ENCODE data around the gene CC2D2A. TPM values are rescaled to one million over a fixed set of nuclear protein-coding genes. Genes with fewer than 3 reads are reported as not detected.

The CC2D2A gene
- total RNA-seq, 1 donor from 2014 or later: 33.1 TPM

GRCh38 chr4:15482842-15483241, 13.2 kb downstream of the CC2D2A start:
- no peaks in the 10 kb centered on the region for H3K36me3 ChIP-seq
- peaks cover 18% of the 10 kb centered on the region for H3K4me1 ChIP-seq
- TF ChIP-seq POLR2AphosphoS5 (IDR thresholded peaks at IDR 0.05; ENCODE audit: insufficient read depth in 1 of 2, low read depth in 1 of 2) (no peak), POLR2A (IDR thresholded peaks at IDR 0.05) (no peak)
- TF ChIP-seq, protein P1, sequence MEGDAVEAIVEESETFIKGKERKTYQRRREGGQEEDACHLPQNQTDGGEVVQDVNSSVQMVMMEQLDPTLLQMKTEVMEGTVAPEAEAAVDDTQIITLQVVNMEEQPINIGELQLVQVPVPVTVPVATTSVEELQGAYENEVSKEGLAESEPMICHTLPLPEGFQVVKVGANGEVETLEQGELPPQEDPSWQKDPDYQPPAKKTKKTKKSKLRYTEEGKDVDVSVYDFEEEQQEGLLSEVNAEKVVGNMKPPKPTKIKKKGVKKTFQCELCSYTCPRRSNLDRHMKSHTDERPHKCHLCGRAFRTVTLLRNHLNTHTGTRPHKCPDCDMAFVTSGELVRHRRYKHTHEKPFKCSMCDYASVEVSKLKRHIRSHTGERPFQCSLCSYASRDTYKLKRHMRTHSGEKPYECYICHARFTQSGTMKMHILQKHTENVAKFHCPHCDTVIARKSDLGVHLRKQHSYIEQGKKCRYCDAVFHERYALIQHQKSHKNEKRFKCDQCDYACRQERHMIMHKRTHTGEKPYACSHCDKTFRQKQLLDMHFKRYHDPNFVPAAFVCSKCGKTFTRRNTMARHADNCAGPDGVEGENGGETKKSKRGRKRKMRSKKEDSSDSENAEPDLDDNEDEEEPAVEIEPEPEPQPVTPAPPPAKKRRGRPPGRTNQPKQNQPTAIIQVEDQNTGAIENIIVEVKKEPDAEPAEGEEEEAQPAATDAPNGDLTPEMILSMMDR (IDR thresholded peaks at IDR 0.05): no peak
- no peak overlapping the region for H3K4me3 ChIP-seq
- intact Hi-C loops (cut with DNase I): no loop called here
- no peak for DNase-seq (ENCODE audit: extremely low spot score in 2 of 2)
- no peaks in the 10 kb centered on the region for H3K27me3 ChIP-seq
- peak overlapping the region; percentile 53 for H3K27ac ChIP-seq
- no peaks in the 10 kb centered on the region for H3K9me3 ChIP-seq

DNA sequence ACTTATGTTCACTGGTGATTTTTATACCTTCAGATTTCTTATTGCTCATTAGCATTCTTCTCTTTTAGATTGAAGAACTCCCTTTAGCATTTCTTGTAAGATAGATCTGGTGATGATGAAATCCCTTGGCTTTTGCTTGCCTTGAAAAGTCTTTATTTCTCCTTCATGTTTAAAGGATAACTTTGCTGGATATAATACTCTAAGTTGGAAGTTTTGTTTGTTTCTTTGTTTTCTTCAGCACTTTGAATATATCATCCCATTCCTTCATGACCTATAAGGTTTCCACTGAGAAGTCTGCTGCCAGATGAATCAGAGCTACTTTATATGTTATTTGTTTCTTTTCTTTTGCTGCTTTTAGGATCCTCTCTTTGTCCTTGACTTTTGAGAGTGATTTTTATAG, 18.5 kb downstream of the CC2D2A start:
- H3K27ac ChIP-seq: peak overlapping the region; percentile 78
- H3K36me3 ChIP-seq: no peaks in the 10 kb centered on the region
- intact Hi-C loops (cut with DNase I): no loop called here

DNA sequence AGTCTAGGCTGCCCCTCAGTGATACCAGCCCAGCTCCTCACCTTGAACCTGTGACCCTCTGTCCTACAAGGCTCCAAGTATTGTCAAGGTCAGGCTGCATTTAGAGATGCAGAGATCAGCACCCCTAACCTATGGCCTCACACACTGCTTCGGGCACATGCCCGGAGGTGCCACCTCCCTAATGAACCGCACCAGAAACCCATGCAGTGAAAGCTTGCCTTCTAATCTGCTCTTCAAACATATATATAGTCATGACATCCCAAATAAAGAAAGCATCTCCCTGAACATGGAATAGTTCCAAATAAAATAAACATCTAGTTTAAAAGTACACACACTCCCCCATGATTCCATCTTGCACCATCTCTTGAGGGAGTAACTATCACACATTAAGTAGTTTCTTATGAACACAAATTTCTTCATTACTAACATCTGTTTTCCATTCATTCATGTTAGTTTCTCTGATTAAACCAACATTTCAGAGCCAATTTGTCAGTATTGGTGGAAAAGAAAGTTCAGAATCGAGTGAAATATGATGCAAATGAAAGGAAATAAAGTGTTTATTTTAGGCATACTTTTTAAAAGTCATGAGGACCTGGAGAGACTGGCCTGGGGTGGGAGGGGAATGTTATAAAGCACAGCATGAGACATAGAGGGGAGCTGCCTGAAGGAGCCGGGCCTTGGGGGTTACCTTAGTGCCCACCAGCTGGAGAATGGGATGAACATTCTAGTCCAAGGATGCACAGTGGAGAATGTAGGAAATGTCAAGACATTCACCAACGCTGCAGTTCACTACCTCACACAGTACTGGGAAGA, 19.2 kb downstream of the CC2D2A start:
- DNase-seq (ENCODE audit: extremely low spot score in 2 of 2): no peak
- Histone ChIP-seq H3K36me3 (no peaks in the 10 kb centered on the region), H3K27ac (peak overlapping the region; percentile 78), H3K4me1 (peaks cover 16% of the 10 kb centered on the region), H3K27me3 (no peaks in the 10 kb centered on the region), H3K9me3 (no peaks in the 10 kb centered on the region), H3K4me3 (no peak overlapping the region)
- TF ChIP-seq POLR2A (IDR thresholded peaks at IDR 0.05): no peak
- TF ChIP-seq POLR2AphosphoS5 (IDR thresholded peaks at IDR 0.05; ENCODE audit: insufficient read depth in 1 of 2, low read depth in 1 of 2): peak; percentile 40 to 55
- intact Hi-C loops (cut with DNase I): no loop called here

More for the DNA sequence above, 18.5 kb downstream of the CC2D2A start:
- TF ChIP-seq POLR2A (IDR thresholded peaks at IDR 0.05) (no peak), POLR2AphosphoS5 (IDR thresholded peaks at IDR 0.05; ENCODE audit: insufficient read depth in 1 of 2, low read depth in 1 of 2) (no peak)
- TF ChIP-seq, protein P1 (IDR thresholded peaks at IDR 0.05): no peak
- peaks cover 11% of the 10 kb centered on the region for H3K4me1 ChIP-seq
- no peak overlapping the region for H3K4me3 ChIP-seq
- H3K27me3 ChIP-seq: no peaks in the 10 kb centered on the region
- no peaks in the 10 kb centered on the region for H3K9me3 ChIP-seq
- no peak for DNase-seq (ENCODE audit: extremely low spot score in 2 of 2)

- intact Hi-C loops (cut with DNase I): no loop called here
- H3K27me3 ChIP-seq: no peaks in the 10 kb centered on the region
- H3K27ac ChIP-seq: peak overlapping the region; percentile 37
- no peaks in the 10 kb centered on the region for H3K36me3 ChIP-seq
- TF ChIP-seq, protein P1 (IDR thresholded peaks at IDR 0.05): no peak
- TF ChIP-seq POLR2AphosphoS5 (IDR thresholded peaks at IDR 0.05; ENCODE audit: insufficient read depth in 1 of 2, low read depth in 1 of 2) (no peak), POLR2A (IDR thresholded peaks at IDR 0.05) (no peak)
- H3K9me3 ChIP-seq: no peaks in the 10 kb centered on the region
- no peak overlapping the region for H3K4me3 ChIP-seq
- DNase-seq (ENCODE audit: extremely low spot score in 2 of 2): no peak
- H3K4me1 ChIP-seq: peaks cover 16% of the 10 kb centered on the region
Measured at GRCh38 chr4:15489551-15489950, 19.9 kb downstream of the CC2D2A start.

GRCh38 chr4:15493411-15493810, 23.7 kb downstream of the CC2D2A start:
- Histone ChIP-seq H3K4me3 (no peak overlapping the region), H3K36me3 (no peaks in the 10 kb centered on the region), H3K27me3 (no peaks in the 10 kb centered on the region), H3K9me3 (no peaks in the 10 kb centered on the region), H3K27ac (peak overlapping the region; percentile 15), H3K4me1 (peaks cover 25% of the 10 kb centered on the region)
- TF ChIP-seq, protein P1 (IDR thresholded peaks at IDR 0.05): no peak
- TF ChIP-seq POLR2A (IDR thresholded peaks at IDR 0.05): no peak
- TF ChIP-seq POLR2AphosphoS5 (IDR thresholded peaks at IDR 0.05; ENCODE audit: insufficient read depth in 1 of 2, low read depth in 1 of 2): no peak
- intact Hi-C loops (cut with DNase I): no loop called here
- DNase-seq (ENCODE audit: extremely low spot score in 2 of 2): no peak

Data from vagina (tissue), 2 donors.